RPMI8226 (cell line): ENCODE data around the gene RNASEH2B.

Source experiments
- DNase-seq: peaks from one replicate; pipeline ENCODE4 v3.0.0-alpha.2; 2015

Gene RNASEH2B

DNA sequence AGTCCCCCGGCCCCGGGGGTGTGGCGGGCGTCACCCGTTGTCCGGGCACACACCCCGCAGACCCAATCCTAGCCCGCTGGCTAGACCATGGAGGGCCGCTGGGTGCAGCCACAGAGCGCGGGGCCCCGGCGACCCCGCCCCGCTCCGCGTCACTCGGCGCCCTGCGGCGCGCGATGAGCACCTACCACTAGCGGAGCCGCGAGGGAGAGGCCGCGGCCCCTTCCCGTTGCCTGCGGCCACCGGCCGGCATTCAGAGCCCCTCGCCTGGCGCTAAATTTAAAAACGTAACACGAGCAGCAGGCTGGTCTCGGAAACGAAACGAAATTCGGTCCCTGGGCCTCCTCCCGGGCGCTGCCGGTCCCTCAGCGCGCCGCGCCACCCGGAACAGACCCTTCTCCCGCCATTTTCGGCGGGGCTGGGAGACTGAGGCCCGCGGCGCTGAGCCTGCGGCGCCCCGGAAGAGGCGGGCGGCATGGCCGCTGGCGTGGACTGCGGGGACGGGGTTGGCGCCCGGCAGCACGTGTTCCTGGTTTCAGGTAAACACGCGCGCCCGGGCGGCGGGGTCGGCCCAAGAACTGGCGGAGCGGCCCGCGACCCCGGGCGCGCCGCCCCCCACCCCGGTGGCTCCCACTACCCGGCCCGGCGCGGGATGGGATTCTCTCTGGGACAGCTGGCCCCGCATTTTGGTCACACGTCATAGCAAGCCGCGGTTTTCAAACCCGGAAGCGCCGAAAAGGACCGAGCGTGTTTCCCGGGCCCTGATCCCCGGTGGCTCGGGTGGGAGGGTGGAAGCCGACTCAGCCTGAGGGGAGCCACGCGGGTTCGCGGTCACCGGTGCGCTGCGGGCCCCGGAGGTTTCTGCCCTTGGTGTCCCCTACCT is at the start of gene RNASEH2B:
RNASEH2B (plus strand) TSS at position 187 of the 880 bp plus-strand sequence; CDS start at position 473, 286 bp downstream.
- DNase-seq: peak; percentile 76

GRCh38 chr13:50864492-50864891 is 45.1 kb upstream of the RNASEH2B start:
- no peak for DNase-seq

- DNase-seq: no peak
Measured at GRCh38 chr13:50866817-50867636, 42.6 kb upstream of the RNASEH2B start.

DNA sequence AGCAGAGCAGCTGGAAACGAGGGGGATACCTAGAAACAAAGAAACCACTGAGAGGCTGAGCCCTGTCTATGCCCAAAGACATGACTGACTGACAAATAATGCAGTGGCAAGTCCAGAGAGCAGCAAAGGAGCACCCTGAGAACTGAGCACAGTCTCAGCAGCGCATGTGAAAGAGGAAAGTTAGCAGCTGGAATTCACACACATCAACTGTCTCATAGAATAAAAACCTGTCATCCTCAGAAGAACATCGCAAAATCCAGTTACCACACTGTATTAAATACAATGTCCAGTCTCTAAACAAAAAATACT is 42.0 kb upstream of the RNASEH2B start:
- no peak for DNase-seq

- no peak for DNase-seq
Measured at GRCh38 chr13:50871405-50871804, 38.2 kb upstream of the RNASEH2B start.

GRCh38 chr13:50873467-50873866 is 36.1 kb upstream of the RNASEH2B start:
- DNase-seq: no peak

DNA sequence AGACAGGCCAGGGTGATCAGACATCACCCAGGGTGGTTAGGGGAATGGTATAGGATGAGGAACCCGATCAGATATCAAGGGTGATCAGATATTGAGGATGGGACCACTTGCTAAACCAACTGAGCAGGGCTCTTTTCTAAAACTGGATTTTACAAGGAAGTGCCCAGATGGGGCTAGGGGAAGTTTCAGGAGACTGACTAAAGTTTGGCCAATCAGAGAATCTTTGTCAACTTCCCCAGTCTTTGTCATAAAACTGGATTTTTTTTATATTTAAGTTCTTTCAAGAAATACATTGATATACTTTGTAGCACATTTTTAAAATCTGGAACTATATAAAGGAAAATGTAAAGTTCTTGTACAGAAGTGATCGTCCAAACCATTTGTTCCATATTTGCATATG is 35.6 kb upstream of the RNASEH2B start:
- no peak for DNase-seq

DNA sequence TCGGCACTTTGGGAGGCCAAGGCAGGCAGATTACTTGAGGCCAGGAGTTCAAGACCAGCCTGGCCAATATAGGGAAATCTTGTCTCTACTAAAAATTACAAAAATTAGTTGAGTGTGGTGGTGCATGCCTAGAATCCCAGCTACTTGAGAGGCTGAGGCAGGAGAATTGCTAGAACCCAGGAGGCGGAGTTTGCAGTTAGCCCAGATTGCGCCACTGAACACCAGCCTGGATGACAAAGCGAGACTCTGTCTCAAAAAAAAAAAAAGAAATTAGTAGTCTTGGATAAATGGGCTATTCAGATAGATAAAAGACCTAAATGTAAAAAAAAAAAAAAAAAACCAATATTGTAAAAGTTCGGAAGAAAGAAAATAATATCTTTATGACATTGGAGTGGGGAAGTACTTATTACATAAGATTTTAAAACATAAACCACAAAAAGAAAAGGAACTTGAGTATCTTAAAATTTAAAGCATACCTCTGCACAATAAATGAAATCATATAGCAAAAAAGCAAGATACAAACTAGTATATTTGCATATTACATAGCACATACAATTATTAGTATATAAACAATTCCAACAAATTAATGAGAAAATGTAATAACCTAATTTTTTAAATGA is 26.7 kb upstream of the RNASEH2B start:
- no peak for DNase-seq

- DNase-seq: no peak
Measured at GRCh38 chr13:50883728-50884127, 25.9 kb upstream of the RNASEH2B start.

- no peak for DNase-seq
Measured at GRCh38 chr13:50884265-50884664, 25.3 kb upstream of the RNASEH2B start.

DNA sequence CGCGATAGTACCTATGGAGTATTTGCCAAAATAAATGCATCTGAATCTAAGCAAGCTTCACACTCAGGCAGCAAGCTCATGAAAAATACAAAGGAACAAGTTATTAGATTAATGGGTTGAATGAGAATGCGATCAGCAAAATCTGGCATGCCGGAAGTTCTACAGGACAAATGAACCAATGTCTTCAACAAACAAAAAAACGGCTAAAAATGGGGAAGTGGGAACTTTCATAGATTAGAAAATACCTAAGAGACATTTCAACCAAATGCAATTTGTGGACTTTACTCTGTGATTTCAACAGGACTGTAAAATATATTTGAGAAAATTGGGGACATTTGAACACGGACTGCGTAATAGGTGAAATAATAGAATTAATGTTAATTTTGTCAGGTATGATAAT is 22.4 kb upstream of the RNASEH2B start:
- DNase-seq: peak; percentile 28

- DNase-seq: no peak
Measured at GRCh38 chr13:50888362-50888761, 21.2 kb upstream of the RNASEH2B start.

GRCh38 chr13:50889317-50889716 is 20.3 kb upstream of the RNASEH2B start:
- no peak for DNase-seq

GRCh38 chr13:50891206-50891605 is 18.4 kb upstream of the RNASEH2B start:
- peak; percentile 16 for DNase-seq

DNA sequence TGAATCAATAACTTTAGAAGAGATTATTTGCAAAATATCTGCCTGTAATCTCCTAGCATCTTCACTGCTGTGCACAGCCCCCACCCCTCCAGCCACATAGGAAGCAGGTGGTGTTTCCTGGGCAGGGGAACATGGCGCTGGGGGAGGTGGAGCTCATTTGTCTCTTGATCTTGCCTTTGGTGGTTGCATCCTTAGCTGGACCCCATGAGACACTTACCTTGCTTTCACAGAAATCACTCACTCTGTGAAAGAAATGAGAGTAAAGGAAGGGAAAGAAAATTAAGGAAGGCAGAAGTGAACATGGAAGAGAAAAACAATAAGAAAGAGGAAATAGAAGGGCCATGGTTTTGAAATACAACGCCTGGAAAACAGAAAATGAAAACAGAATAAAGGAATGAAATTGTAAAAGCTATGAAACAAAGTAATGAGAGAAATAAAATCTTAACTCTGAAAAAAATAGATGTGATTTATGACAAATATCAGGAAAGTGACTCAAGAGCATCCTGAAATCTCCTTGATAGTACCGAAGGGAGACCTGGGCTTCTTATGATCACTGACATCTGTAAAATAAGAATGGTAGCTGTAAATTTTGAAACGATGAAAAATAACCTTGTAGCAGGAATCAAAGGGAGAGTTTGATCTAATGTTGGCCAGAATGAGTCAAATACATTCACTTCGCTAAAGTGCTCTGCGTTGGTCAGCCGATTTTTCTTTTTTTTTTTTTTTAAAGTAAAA is 17.2 kb upstream of the RNASEH2B start:
- no peak for DNase-seq

DNA sequence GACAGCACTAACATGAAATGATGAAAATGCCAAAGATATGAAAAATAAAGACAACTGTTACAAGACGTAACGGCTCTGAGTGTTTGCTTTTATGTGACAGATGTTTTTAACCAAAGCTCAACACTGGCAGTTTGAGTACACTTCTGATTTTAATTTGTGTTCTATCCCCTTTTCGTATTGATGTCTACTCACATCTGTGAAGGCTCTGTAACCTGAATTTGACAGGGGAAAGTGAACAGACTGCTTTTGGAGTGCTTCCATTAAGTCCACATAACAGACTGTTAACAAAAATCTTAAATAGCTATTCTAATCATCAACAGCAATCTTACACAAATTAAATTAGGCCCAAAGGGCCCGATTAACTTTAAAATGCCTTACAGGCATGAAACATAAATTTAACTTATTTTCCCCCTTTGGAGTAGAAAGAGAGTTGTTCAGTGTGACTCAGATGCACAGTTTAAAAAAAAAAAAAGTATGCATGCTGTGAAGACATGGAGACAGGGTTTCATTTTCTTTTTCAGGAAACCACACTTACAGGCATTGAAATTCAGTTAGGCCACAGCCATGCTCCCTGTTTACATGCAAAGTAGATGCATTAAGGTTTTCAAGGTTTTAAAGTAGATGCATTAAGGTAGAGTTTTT is 16.3 kb upstream of the RNASEH2B start:
- peak; percentile 51 for DNase-seq

GRCh38 chr13:50894012-50894411 is 15.6 kb upstream of the RNASEH2B start:
- DNase-seq: no peak

DNA sequence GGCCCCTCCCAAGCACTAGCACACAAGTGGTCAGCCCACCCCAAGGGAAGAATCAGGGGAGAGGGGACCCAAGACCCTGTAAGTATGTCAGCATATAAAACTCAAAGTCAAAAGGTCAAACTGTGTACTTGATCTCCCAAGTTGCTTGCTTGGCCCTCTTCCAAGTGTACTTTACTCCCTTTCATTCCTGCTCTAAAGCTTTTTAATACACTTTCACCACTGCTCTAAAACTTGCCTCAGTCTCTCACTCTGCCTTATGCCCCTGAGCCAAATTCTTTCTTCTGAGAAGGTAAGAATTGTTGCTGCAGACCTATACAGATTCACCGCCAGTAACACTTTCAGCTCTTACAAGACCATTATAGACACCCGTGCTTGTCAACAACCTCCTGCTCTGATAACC is 15.1 kb upstream of the RNASEH2B start:
- peak; percentile 14 for DNase-seq

DNA sequence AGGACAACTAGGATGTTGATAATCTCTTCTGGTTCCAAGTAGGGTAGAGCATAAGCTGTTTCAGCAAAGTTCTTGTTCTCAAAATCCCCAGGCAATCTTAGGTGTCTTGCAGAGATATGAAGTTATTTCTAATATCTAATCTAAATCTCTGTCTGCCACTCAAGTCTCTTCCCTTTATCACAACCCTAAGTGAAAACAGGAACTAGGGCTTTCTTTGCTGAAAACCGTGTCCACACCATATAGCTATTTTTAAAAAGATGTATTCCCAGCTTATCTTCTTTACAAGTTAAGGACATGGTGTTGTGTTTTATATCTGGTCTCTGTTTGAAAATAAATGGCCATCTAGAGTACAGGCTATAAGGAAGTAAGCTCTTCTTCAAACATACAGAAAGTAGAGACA is 11.3 kb upstream of the RNASEH2B start:
- DNase-seq: no peak

DNA sequence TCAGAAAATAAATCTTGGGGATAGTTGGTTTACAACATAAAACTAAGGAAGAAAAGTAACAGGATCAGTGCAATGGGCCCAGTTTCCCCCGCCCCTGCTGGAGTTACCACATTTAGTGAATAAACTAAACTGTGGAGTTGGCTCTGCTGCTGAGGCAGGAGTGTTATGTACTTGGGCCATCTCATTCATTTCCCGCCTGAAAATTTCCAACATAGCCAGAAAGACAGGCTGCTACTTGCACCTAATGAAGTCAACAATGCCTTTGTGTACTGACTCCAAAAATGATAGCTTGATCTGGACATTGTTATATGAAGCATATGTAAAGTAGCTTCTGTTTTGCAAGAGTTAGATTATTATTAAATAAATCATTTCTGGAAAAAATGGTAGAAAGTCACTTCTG is 7.9 kb upstream of the RNASEH2B start:
- no peak for DNase-seq

DNA sequence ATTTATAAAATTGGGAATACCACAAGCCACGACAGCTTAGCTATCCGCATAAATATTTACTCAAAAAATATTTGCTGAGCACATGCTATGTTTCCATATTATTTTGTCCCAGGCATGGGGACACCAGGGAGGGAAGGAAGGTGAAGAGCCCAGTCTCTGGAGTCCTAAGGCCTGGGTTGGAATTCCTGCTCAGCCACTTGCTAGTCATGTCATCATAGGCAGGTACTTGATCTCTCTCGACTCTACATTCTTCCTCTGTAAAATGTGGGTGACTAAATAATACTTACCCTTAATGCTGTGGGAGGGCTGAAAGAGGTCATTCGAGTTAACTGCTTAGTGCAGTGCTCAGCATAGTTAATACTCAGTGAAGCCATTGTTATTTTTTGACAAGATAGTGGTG is 4.3 kb upstream of the RNASEH2B start:
- DNase-seq: no peak

DNA sequence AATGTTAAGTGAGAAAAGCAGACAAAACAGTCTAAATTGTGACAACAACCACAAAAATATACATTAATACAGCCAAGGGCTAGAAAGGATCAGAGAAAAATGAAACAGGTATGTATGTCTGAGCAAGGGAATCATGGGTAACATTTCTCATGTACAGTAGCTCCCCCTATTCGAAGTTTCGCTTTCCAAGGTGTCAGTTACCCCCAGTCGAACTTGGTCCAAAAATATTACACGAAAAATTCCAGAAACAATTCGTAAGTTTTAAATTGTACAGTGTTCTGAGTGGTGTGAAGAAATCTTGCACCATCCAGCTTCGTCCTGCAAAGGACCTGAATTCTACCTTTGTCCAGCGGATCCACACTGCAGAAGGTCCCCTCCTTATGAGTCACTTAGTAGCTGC is 1.8 kb upstream of the RNASEH2B start:
- DNase-seq: no peak

- DNase-seq: no peak
Measured at GRCh38 chr13:50908371-50908770, 1.2 kb upstream of the RNASEH2B start.
